ENCODE results near the gene PDE3A. TPM values are rescaled to one million over a fixed set of nuclear protein-coding genes. Genes with fewer than 3 reads are reported as not detected.

The PDE3A gene
- total RNA-seq, 1 donor, result 3.9 TPM

GRCh38 chr12:20628226-20628787 lies 260.0 kb downstream of the PDE3A start:
- TF ChIP-seq CTCF (IDR thresholded peaks at IDR 0.05; ENCODE audit: insufficient read depth, low read depth, low read length), result no peak
- no peak for DNase-seq (ENCODE audit: low read depth)
- H3K4me3 ChIP-seq (ENCODE audit: low read depth, low read length), result no peak overlapping the region

GRCh38 chr12:20628999-20629398 lies 260.7 kb downstream of the PDE3A start:
- no peak for DNase-seq (ENCODE audit: low read depth)
- TF ChIP-seq CTCF (IDR thresholded peaks at IDR 0.05; ENCODE audit: insufficient read depth, low read depth, low read length), result no peak
- no peak overlapping the region for H3K4me3 ChIP-seq (ENCODE audit: low read depth, low read length)

- peak; percentile 19 for DNase-seq (ENCODE audit: low read depth)
- H3K4me3 ChIP-seq (ENCODE audit: low read depth, low read length), result no peak overlapping the region
- no peak for TF ChIP-seq CTCF (IDR thresholded peaks at IDR 0.05; ENCODE audit: insufficient read depth, low read depth, low read length)
Observed at GRCh38 chr12:20629414-20630156, 261.2 kb downstream of the PDE3A start.

DNA sequence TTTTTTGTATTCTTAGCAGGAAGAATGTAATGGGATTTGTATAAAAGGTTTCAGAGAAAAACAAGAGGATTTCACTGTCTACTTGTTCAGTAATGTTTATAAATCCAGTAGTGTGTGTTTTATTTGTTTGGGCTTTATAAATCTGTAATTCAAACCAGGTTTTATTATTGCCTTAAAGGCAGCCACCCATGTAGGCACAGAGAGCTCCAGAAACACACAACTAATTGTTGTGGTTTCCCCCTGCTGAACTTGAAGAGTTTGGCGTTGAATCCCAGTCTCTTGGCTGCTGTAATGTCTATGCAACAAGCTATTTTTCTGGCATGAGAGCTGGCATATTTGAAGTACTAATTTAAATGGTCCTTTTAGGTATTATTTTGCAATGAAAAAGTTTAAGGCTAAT lies 263.4 kb downstream of the PDE3A start:
- H3K4me3 ChIP-seq (ENCODE audit: low read depth, low read length), result no peak overlapping the region
- DNase-seq (ENCODE audit: low read depth), result peak; percentile 14

DNA sequence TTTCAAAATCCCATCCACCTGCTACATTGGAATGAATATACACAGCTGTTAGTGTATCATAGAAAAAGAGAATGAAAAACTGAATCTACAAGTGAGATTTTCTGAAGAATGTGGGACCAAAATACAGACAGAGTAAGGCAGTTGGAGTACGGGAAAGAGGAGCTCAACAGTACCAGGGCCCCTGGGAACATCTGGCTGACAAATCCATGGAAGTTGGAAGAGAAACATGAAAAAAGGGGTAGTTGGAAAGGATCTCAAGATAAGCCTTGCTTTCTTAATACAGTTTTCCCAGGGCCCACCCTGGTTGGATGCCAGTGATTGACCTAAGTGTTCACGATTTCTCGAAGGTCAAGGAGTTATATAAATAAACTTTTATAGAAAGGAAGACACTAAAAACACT lies 272.8 kb downstream of the PDE3A start:
- no peak for TF ChIP-seq CTCF (IDR thresholded peaks at IDR 0.05; ENCODE audit: insufficient read depth, low read depth, low read length)
- no peak overlapping the region for H3K4me3 ChIP-seq (ENCODE audit: low read depth, low read length)
- no peak for DNase-seq (ENCODE audit: low read depth)

More for the DNA sequence above, 263.4 kb downstream of the PDE3A start:
- no peak for TF ChIP-seq CTCF (IDR thresholded peaks at IDR 0.05; ENCODE audit: insufficient read depth, low read depth, low read length)

- no peak for TF ChIP-seq CTCF (IDR thresholded peaks at IDR 0.05; ENCODE audit: insufficient read depth, low read depth, low read length)
- H3K4me3 ChIP-seq (ENCODE audit: low read depth, low read length), result no peak overlapping the region
- no peak for DNase-seq (ENCODE audit: low read depth)
Observed at GRCh38 chr12:20643822-20644221, 275.5 kb downstream of the PDE3A start.
